Measurements from ENCODE around the gene JAG1. TPM values are rescaled to one million over a fixed set of nuclear protein-coding genes. Genes with fewer than 3 reads are reported as not detected.
A peak's percentile ranks its signal among the peaks of the same experiment; 100 is the strongest.

The JAG1 gene
- total RNA-seq, 2 donors from 2014 or later = 41.2 to 55.7 TPM

DNA sequence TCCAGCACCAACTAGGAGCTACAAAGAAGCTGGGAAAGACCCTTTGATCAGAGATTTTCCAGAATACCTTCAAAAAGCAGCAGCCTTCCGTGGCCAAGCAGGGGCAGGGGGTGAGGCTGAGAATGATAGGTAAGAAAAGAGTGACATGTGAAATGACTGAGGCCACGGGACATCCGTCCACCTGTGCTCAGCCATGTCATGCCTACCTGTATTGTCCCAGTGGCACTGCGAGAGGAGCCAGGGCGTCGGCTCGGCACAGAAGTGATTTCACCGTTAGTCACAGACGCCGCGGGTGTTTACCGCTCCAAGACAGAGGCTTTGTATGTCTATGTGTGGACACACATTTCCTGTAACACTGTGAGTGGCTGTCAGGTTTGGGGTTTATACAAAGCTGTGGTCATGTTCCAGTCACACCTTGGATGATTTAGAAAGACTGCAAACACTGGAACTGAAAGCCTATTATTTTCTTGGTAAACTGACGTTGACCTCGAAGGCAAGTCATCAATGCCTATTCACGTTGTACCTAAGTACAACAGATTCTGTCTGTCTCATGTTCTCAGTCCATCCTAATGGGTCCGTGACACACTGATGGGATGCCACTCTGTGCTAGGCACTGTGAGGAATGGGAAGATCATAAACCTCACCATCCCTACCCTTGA lies 32.1 kb upstream of the JAG1 start:
- 93% methylated on average over 16 of the region's 16 CpGs for WGBS, 2 donors
- no peak for DNase-seq
- intact Hi-C loops (cut with DNase I) = no loop called here
- Histone ChIP-seq H3K27me3 (no peaks in the 10 kb centered on the region), H3K4me3 (no peak overlapping the region), H3K36me3 (replicated peaks in 1 of 2; ENCODE audit: insufficient read depth in 1 of 2, low read depth in 2 of 2) (no peaks in the 10 kb centered on the region), H3K27ac (no peak overlapping the region), H3K4me1 (peaks cover 5% of the 10 kb centered on the region), H3K9me3 (no peaks in the 10 kb centered on the region)
- no peak for ATAC-seq
- TF ChIP-seq POLR2A (IDR thresholded peaks at IDR 0.05) (no peak), CTCF (IDR thresholded peaks at IDR 0.05) (no peak)

GRCh38 chr20:10701607-10702006 lies 27.8 kb upstream of the JAG1 start:
- H3K4me1 ChIP-seq = peaks cover 11% of the 10 kb centered on the region
- ATAC-seq (no peak), DNase-seq (no peak)
- intact Hi-C loops (cut with DNase I) = no loop called here
- WGBS, 2 donors = 100% methylated on average over 1 of the region's 1 CpG
- H3K36me3 ChIP-seq (replicated peaks in 1 of 2; ENCODE audit: insufficient read depth in 1 of 2, low read depth in 2 of 2) = no peaks in the 10 kb centered on the region
- no peak overlapping the region for H3K27ac ChIP-seq
- no peak overlapping the region for H3K4me3 ChIP-seq
- H3K27me3 ChIP-seq = no peaks in the 10 kb centered on the region
- no peaks in the 10 kb centered on the region for H3K9me3 ChIP-seq
- TF ChIP-seq POLR2A (IDR thresholded peaks at IDR 0.05) (no peak), CTCF (IDR thresholded peaks at IDR 0.05) (no peak)

DNA sequence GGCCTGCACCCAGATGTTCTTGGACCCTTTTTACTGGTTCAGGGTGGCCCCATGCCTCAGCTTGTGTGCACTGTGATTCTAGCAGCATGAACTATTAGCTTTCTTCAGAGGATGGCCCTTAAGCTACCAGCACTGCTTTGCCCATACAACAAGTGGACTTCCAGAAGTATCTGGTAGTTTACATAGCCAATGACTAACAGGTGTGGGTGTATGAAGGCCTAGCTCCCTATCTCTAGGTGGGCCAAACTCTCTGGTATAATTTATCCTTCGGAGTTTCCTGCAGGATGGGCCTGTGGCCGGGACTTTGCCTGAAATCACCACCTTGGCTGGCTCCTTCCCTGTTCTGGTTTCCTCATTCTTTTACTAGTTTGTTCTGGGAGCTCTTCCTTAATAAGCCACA lies 26.1 kb upstream of the JAG1 start:
- Histone ChIP-seq H3K4me3 (no peak overlapping the region), H3K9me3 (no peaks in the 10 kb centered on the region), H3K27me3 (no peaks in the 10 kb centered on the region), H3K27ac (peak overlapping the region in 1 of 4 donors; percentile 31), H3K36me3 (replicated peaks in 1 of 2; ENCODE audit: insufficient read depth in 1 of 2, low read depth in 2 of 2) (no peaks in the 10 kb centered on the region), H3K4me1 (peaks cover 11% of the 10 kb centered on the region)
- intact Hi-C loops (cut with DNase I) = no loop called here
- no peak for ATAC-seq
- TF ChIP-seq CTCF (IDR thresholded peaks at IDR 0.05) = no peak
- no peak for TF ChIP-seq POLR2A (IDR thresholded peaks at IDR 0.05)
- WGBS, 2 donors = 66 to 80% methylated on average over 2 of the region's 2 CpGs
- no peak for DNase-seq

GRCh38 chr20:10699489-10699888 lies 25.7 kb upstream of the JAG1 start:
- H3K4me1 ChIP-seq = peaks cover 11% of the 10 kb centered on the region
- no peaks in the 10 kb centered on the region for H3K27me3 ChIP-seq
- intact Hi-C loops (cut with DNase I) = no loop called here
- WGBS, 2 donors = 33 to 41% methylated on average over 2 of the region's 2 CpGs
- no peak overlapping the region for H3K27ac ChIP-seq
- no peak for DNase-seq
- no peak for TF ChIP-seq POLR2A (IDR thresholded peaks at IDR 0.05)
- TF ChIP-seq CTCF (IDR thresholded peaks at IDR 0.05) = no peak
- no peak overlapping the region for H3K4me3 ChIP-seq
- H3K9me3 ChIP-seq = no peaks in the 10 kb centered on the region
- ATAC-seq = no peak
- no peaks in the 10 kb centered on the region for H3K36me3 ChIP-seq (replicated peaks in 1 of 2; ENCODE audit: insufficient read depth in 1 of 2, low read depth in 2 of 2)

- ATAC-seq (peak; percentile 50), DNase-seq (peak in 3 of 4 donors; percentile 24 to 53 (median 52))
- Histone ChIP-seq H3K4me3 (no peak overlapping the region), H3K27ac (no peak overlapping the region), H3K4me1 (peaks cover 11% of the 10 kb centered on the region), H3K9me3 (no peaks in the 10 kb centered on the region), H3K36me3 (replicated peaks in 1 of 2; ENCODE audit: insufficient read depth in 1 of 2, low read depth in 2 of 2) (no peaks in the 10 kb centered on the region), H3K27me3 (no peaks in the 10 kb centered on the region)
- intact Hi-C loops (cut with DNase I) = no loop called here
- 53 to 62% methylated on average over 5 of the region's 5 CpGs for WGBS, 2 donors
- TF ChIP-seq CTCF (IDR thresholded peaks at IDR 0.05) = peak in 6 of 7 experiments; percentile 46 to 64 (median 50)
- TF ChIP-seq POLR2A (IDR thresholded peaks at IDR 0.05) = no peak
These were observed 22.9 kb upstream of the JAG1 start for GRCh38 chr20:10696650-10697049.
